ENCODE results near the gene CST11. TPM values are rescaled to one million over a fixed set of nuclear protein-coding genes. Genes with fewer than 3 reads are reported as not detected.

Gene CST11
- total RNA-seq, 1 donor from 2014 or later, result not detected

DNA sequence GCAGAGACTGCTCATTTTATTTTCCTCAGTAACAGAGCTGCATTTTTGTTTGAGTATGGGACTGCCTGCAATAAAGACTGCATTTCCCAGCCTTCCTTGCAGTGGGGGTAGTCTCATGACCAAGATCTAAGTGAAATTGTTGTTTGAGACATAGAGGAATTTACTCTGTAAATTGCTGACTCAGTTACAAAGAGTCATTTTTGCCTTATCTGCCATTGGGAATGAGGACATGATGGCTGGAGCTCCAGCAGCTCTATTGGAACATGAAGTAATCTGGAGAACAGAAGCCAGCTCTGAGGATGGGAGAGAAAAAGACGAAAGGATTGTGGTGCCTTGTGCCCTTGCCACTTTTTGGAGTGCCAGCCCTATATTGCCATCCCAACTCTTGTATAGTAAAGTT is 2.1 kb upstream of the CST11 start:
- DNase-seq (ENCODE audit: low spot score), result no peak
- ATAC-seq, result no peak

DNA sequence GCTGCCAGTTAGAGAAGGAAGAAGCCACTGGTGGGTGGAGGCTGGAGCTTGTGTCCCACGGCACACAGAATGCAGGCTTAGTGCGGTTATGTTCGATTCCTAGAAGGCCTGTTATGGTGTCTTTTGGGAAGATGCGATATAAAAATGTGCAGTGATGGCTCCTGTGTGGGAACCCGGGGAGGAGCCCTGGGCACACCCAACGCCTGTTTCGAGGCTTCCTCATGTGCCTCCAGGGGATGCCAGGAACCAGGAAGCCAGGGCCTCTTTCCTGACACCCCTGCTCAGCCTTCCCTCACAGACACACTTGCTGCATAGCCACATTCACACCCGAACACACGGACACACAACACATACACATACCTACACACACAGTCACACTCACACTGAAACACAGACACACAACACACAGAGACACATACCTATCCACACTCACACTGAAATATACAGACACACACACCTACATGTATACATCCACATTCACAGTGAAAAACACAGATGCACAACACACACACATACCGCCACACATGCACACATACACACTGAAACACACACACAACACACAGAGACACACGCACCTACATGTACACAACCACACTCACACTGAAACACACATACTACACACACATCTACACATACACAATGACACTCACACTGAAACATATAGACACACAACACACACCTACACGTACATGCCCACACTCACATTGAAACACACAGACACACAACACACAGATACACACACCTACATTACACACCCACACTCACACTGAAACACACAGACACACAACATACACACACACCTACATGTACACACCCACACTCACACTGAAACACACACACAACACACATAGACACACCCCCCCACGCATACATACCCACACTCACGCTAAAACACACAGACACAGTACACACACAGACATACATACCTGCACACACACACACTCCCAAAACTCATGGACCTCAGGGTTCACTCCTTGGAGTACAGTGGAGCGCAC is 1.2 kb upstream of the CST11 start:
- ATAC-seq (no peak), DNase-seq (ENCODE audit: low spot score) (no peak)

DNA sequence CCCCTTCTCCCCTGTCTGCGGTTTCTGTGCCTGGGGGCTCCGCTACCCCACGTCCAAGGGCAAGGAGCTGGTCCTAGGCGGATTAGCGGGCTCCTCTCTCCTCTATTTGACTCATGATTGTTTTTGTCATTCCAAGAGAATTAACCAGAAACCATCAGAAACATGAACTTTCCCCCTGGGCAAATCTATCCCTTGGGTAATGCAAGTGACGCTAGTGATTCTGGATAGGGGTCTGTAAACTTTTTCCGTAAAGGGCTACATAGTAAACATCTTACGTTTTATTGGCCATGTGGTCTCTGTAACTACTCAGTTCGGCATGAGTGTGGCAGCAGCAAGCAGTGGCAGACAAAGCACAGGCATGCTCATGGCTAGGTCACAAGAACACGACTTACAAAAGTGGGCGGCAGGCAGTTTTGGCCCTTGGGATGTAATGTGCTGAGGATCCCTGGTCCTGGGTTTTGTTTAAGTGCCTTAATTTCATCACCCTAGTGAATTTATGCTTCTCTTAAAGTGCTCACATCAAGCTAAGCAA is 654 bp downstream of the CST11 start:
- DNase-seq (ENCODE audit: low spot score) (no peak), ATAC-seq (no peak)

GRCh38 chr20:23450877-23451276 is 1.8 kb downstream of the CST11 start:
- ATAC-seq, result no peak
- no peak for DNase-seq (ENCODE audit: low spot score)

- DNase-seq (ENCODE audit: low spot score) (no peak), ATAC-seq (no peak)
These were observed 3.3 kb downstream of the CST11 start for GRCh38 chr20:23449421-23449820.

DNA sequence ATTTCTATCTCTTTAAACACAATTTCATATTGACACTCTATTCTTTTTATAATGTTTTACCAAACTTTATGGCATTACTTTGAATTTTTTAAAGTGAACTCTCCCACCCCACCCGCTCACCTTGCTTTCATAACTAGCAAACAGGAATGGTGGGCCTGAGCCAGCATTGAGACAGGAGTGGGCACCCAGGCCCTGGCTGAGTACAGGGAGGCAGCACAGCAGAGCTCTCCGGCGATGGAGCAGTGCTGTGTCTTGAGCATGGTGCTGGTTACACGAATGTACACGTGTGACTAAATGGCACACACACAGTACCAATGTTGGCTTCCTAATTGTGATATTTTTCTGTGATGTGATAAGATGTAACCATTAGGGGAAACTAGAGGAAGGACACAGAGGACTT is 4.5 kb downstream of the CST11 start:
- ATAC-seq, result no peak
- no peak for DNase-seq (ENCODE audit: low spot score)

DNA sequence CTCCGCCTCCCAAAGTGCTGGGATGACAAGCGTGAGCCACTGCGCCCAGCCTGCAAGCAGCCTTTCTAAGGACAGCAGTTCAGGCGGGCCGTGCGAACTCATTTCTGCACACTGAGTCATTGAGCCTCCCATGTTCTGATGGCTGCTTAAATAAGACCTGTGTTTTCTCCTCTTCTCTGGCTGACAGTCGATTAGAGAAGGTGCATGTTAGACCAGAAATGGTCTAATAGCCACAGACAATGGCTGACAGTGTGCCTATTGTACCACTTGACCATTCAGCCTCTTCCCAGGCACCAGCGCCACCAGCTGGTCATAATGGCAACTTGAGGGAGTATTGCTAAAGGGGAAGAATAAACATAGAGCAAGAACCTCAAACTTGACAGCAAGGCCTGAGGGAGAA is 6.2 kb downstream of the CST11 start:
- DNase-seq (ENCODE audit: low spot score) (no peak), ATAC-seq (peak; percentile 71)

GRCh38 chr20:23445596-23446217 is 7.0 kb downstream of the CST11 start:
- DNase-seq (ENCODE audit: low spot score), result no peak
- ATAC-seq, result no peak

DNA sequence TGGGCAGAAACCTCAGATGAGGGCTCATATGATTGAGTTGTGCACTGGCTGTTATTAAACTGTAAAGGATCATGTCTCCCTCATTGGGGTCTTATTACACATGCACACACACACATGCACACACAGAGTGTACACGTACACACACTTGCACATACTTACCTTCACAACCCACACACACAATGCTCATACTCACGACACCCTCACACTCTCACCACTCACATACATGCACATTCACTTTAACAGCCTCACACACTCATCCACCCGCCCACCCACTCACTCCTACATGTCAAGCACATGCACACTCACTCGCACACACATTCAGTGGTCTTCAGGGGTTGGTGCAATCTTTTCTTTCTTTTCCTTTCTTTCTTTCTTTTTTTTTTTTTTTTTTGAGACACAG is 7.8 kb downstream of the CST11 start:
- no peak for DNase-seq (ENCODE audit: low spot score)
- no peak for ATAC-seq

DNA sequence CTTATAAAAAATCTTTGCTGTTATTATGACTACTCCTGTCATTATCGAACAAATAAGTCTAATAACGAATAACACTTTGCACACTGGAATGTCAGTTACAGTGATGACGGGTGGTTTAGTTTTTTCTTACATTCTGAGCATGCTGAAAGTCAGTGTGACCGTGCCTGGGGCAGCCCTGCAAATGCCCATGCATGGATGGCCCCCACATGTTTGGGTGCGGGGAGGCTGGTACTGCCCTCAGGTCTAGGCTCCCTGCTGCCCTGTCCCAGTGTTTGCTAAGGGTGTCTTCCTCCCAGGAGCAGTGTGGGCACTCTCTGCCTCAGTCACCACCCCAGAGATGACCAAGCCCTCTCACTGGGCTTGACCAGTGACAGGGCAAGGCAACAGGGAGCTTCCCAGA is 10.2 kb downstream of the CST11 start:
- ATAC-seq, result no peak
- DNase-seq (ENCODE audit: low spot score), result no peak

DNA sequence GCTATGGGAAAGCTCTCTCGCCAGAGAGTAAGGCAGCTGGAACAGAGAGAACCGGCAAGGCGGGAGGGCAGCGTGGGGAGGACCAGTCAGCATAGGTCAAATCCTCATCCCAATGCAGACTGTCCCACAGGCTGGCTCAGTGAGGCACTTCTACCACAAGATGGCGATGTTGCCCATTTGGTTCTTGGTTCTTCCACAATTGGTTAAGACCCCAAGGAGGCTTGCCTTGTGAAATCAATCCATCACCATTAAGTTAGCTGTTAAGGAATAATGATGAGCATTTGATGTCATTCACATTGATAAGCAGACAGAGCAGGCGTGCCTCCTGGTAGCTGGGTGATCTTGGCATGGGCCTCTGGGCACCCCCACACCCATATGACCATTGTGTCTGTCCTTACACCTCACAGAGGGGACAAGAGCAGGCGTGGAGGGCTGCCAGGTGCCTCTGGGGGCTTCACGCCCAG is 10.8 kb downstream of the CST11 start:
- peak; percentile 91 for ATAC-seq
- DNase-seq (ENCODE audit: low spot score), result peak; percentile 58

- DNase-seq (ENCODE audit: low spot score), result no peak
These were observed 12.7 kb downstream of the CST11 start for GRCh38 chr20:23440004-23440403.

GRCh38 chr20:23438661-23439060 is 14.0 kb downstream of the CST11 start:
- ATAC-seq (no peak), DNase-seq (ENCODE audit: low spot score) (no peak)

More at GRCh38 chr20:23440004-23440403, 12.7 kb downstream of the CST11 start:
- ATAC-seq, result no peak

DNA sequence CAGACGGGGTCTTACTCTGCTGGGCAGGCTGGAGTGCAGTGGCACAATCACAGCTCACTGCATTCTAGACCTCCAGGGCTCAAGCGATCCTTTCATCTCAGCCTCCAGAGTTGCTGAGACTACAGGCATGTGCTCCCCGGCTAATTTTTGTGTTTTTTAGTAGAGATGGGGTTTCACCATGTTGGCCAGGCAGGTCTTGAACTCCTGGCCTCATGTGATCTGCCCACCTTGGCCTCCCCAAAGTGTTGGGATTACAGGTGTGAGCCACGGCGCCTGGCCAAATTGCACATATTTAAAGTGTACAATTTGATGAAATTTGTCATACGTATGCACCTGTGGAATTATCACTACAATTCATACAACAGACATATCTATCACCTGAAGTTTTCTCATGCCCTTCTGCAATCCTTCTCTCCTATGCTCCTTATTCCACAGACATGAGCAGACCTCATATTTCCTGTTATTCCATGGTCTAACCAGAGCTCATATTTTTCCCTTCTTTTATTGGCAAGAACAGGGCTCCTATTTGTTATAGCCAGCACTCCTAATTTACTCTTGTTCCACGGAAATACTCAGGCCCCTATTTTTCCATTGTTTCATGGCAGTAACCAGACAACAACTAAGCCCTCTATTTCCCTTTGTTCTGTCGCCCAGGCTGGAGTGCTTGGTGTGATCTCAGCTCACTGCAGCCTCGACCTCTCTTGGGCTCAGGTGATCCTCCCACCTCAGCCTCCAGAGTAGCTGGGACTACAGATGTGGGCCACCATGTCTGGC is 15.4 kb downstream of the CST11 start:
- DNase-seq (ENCODE audit: low spot score) (no peak), ATAC-seq (no peak)

GRCh38 chr20:23436681-23437080 is 16.0 kb downstream of the CST11 start:
- peak; percentile 38 for ATAC-seq
- no peak for DNase-seq (ENCODE audit: low spot score)

GRCh38 chr20:23435626-23436539 is 16.8 kb downstream of the CST11 start:
- peak; percentile 95 for ATAC-seq

GRCh38 chr20:23434521-23435313 is 18.0 kb downstream of the CST11 start:
- ATAC-seq (no peak), DNase-seq (ENCODE audit: low spot score) (no peak)

More at GRCh38 chr20:23435626-23436539, 16.8 kb downstream of the CST11 start:
- DNase-seq (ENCODE audit: low spot score), result peak; percentile 87

- DNase-seq (ENCODE audit: low spot score) (no peak), ATAC-seq (no peak)
These were observed 19.0 kb downstream of the CST11 start for GRCh38 chr20:23433628-23434027.

- DNase-seq (ENCODE audit: low spot score), result no peak
- ATAC-seq, result no peak
These were observed 27.5 kb downstream of the CST11 start for GRCh38 chr20:23425129-23425528.
